ENCODE measurements around the gene NRIP3. TPM values are rescaled to one million over a fixed set of nuclear protein-coding genes. Genes with fewer than 3 reads are reported as not detected.

Gene NRIP3
- total and polyA plus RNA-seq, 2 of the 13 experiments (the other 11 are each of a cell fraction or from before 2014, with no cell fraction given): 0.04 to 0.07 TPM

DNA sequence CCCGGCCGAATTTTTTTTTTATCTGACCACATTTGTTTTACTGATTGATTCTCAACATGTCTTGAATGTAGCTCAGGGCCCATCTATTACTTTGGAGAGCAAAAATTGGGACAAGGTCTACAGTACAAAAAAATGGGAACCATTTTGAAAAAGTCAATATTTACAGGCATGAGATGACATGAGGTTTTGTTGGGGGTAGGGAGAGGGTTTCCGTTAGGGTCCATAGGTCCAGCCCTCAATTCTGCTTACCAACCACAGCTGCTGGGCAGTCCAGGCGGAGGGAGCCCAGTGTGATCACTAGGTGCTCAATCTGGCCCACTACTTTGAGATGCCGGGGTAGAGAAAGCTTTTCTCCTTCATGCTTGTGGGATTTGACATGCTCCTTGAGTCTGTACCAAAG lies 18.3 kb downstream of the NRIP3 start (continued):
- TF ChIP-seq, protein P1, sequence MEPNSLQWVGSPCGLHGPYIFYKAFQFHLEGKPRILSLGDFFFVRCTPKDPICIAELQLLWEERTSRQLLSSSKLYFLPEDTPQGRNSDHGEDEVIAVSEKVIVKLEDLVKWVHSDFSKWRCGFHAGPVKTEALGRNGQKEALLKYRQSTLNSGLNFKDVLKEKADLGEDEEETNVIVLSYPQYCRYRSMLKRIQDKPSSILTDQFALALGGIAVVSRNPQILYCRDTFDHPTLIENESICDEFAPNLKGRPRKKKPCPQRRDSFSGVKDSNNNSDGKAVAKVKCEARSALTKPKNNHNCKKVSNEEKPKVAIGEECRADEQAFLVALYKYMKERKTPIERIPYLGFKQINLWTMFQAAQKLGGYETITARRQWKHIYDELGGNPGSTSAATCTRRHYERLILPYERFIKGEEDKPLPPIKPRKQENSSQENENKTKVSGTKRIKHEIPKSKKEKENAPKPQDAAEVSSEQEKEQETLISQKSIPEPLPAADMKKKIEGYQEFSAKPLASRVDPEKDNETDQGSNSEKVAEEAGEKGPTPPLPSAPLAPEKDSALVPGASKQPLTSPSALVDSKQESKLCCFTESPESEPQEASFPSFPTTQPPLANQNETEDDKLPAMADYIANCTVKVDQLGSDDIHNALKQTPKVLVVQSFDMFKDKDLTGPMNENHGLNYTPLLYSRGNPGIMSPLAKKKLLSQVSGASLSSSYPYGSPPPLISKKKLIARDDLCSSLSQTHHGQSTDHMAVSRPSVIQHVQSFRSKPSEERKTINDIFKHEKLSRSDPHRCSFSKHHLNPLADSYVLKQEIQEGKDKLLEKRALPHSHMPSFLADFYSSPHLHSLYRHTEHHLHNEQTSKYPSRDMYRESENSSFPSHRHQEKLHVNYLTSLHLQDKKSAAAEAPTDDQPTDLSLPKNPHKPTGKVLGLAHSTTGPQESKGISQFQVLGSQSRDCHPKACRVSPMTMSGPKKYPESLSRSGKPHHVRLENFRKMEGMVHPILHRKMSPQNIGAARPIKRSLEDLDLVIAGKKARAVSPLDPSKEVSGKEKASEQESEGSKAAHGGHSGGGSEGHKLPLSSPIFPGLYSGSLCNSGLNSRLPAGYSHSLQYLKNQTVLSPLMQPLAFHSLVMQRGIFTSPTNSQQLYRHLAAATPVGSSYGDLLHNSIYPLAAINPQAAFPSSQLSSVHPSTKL (CRISPR knock-in tag; IDR thresholded peaks at IDR 0.05): peak; percentile 42
- TF ChIP-seq KDM4B (CRISPR knock-in tag; IDR thresholded peaks at IDR 0.05): no peak
- TF ChIP-seq ZNF740 (CRISPR knock-in tag; IDR thresholded peaks at IDR 0.05): no peak
- TF ChIP-seq ZBTB7A (CRISPR knock-in tag; IDR thresholded peaks at IDR 0.05): no peak
- TF ChIP-seq ZNF34 (CRISPR knock-in tag; IDR thresholded peaks at IDR 0.05; ENCODE audit: borderline replicate concordance): no peak
- TF ChIP-seq FOXA1 (IDR thresholded peaks at IDR 0.05): no peak
- peak; percentile 46; the same call in 1 of the 2 replicates for TF ChIP-seq FOXA1 (CRISPR knock-in tag; IDR thresholded peaks at IDR 0.05)
- TF ChIP-seq, protein P2, sequence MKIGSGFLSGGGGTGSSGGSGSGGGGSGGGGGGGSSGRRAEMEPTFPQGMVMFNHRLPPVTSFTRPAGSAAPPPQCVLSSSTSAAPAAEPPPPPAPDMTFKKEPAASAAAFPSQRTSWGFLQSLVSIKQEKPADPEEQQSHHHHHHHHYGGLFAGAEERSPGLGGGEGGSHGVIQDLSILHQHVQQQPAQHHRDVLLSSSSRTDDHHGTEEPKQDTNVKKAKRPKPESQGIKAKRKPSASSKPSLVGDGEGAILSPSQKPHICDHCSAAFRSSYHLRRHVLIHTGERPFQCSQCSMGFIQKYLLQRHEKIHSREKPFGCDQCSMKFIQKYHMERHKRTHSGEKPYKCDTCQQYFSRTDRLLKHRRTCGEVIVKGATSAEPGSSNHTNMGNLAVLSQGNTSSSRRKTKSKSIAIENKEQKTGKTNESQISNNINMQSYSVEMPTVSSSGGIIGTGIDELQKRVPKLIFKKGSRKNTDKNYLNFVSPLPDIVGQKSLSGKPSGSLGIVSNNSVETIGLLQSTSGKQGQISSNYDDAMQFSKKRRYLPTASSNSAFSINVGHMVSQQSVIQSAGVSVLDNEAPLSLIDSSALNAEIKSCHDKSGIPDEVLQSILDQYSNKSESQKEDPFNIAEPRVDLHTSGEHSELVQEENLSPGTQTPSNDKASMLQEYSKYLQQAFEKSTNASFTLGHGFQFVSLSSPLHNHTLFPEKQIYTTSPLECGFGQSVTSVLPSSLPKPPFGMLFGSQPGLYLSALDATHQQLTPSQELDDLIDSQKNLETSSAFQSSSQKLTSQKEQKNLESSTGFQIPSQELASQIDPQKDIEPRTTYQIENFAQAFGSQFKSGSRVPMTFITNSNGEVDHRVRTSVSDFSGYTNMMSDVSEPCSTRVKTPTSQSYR (CRISPR knock-in tag; IDR thresholded peaks at IDR 0.05; ENCODE audit: borderline replicate concordance): peak; percentile 84
- TF ChIP-seq ZNF709 (CRISPR knock-in tag; IDR thresholded peaks at IDR 0.05): no peak
- no peak for TF ChIP-seq BCL6 (CRISPR knock-in tag; IDR thresholded peaks at IDR 0.05)
- no peak for TF ChIP-seq ZNF816 (CRISPR knock-in tag; IDR thresholded peaks at IDR 0.05; ENCODE audit: borderline replicate concordance)
- peak; percentile 69; the same call in 1 of the 2 replicates for TF ChIP-seq AHDC1 (CRISPR knock-in tag; IDR thresholded peaks at IDR 0.05; ENCODE audit: borderline replicate concordance)
- TF ChIP-seq LBX2 (CRISPR knock-in tag; IDR thresholded peaks at IDR 0.05; ENCODE audit: borderline replicate concordance): no peak
- no peak for TF ChIP-seq ASH2L (IDR thresholded peaks at IDR 0.05; ENCODE audit: insufficient read length, low read depth, low read length)
- no peak for TF ChIP-seq RXRB (CRISPR knock-in tag; IDR thresholded peaks at IDR 0.05; ENCODE audit: borderline replicate concordance)
- no peak for TF ChIP-seq FOSL2 (CRISPR knock-in tag; IDR thresholded peaks at IDR 0.05)
- no peak for TF ChIP-seq ATAD3A (CRISPR knock-in tag; IDR thresholded peaks at IDR 0.05)
- TF ChIP-seq TEAD2 (CRISPR knock-in tag; IDR thresholded peaks at IDR 0.05): no peak
